GM23248 (cell line): ENCODE data around the gene FUOM.

Experiments
- EZH2 ChIP-seq: fragments of 200-600 bp; sonication (generic); IDR thresholded peaks from 2 replicates; pipeline ENCODE4 v1.6.1; 2018; ENCODE audit warnings: antibody characterized with exemption, mild to moderate bottlenecking; ENCODE audit not compliant: insufficient read depth, poor library complexity, severe bottlenecking
- EZH2phosphoT487 ChIP-seq: fragments of 200-600 bp; sonication (generic); IDR thresholded peaks from 2 replicates; pipeline ENCODE4 v1.6.1; 2018; ENCODE audit warnings: antibody characterized with exemption, moderate library complexity, mild to moderate bottlenecking, low read depth; ENCODE audit not compliant: insufficient read depth

DNA sequence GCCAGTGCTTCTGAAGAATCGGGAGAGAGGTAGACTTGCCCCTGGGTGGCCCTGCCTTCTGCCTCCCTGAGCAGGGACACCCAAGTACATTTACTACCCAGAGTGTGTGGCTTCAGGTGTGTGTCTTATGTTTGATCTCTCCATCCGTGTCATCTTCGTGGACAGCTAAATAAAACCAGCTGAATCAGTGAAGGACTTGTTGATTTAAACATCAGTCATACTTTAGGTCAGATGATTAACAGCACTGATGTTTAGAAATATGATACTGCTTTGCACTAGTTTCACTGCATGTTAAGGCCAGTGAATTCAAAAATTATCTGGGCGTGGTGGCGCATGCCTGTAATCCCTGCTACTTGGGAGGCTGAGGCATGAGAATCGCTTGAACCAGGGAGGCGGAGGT is 40.1 kb upstream of the FUOM start:
- TF ChIP-seq EZH2 (no peak), EZH2phosphoT487 (no peak)
